Fibroblast of mammary gland (primary cell): Measurements from ENCODE around the gene CSF1R.

Experiments
- DNase-seq: peaks from one replicate; pipeline ENCODE4 v3.0.0-alpha.2; 2010; ENCODE audit warnings: low read depth
- H3K4me3 ChIP-seq: 2 replicates; pipeline ENCODE4 v1.5.1; 2011; ENCODE audit warnings: low read depth, mild to moderate bottlenecking, low read length, moderate library complexity; ENCODE audit not compliant: control insufficient read depth
- TF ChIP-seq, protein P1 (sequence below): conservative IDR thresholded peaks from 2 replicates; pipeline ENCODE4 v1.5.1; 2011; ENCODE audit warnings: low read depth, low read length, inconsistent platforms; ENCODE audit not compliant: control insufficient read depth, insufficient read depth

Gene CSF1R

DNA sequence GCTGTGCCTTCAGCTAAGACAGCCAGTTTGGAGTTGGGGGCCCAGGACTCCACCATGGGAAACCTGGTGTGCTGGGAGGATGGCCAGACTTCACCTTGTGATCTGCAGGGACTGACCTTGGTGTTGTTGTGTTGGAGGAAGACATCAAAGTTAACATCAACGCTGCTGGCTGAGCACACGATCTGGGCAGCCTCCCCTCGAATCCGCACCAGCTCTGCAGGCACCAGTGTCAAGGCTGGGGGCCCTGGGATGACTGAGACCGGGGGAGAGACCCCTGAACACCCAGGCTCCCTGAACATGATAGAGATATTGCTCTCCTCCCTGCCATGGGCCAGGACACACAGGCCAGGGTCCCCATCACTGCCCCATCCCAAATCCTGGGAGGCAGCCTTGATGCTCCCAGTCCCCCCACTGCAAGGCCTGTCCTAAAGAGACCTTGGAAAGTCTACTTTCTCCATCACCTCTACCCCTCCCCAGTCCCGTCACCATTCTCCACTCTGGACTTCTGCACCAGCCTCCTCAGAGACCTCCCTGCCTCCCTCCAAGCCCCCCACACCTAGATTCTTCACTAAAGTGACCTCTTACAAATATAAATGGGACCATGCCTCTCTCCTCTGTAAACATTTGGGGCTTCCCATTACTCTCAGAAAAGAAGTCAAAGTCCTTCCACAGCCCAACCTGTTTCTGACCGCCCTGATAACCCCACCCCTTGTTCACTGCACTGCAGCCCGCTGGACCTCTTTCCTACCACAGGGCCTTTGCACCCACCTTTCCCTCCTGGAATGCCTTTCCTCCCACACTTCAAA is 8.2 kb downstream of the CSF1R start:
- no peak overlapping the region for H3K4me3 ChIP-seq
- DNase-seq, result no peak
- TF ChIP-seq, protein P1, sequence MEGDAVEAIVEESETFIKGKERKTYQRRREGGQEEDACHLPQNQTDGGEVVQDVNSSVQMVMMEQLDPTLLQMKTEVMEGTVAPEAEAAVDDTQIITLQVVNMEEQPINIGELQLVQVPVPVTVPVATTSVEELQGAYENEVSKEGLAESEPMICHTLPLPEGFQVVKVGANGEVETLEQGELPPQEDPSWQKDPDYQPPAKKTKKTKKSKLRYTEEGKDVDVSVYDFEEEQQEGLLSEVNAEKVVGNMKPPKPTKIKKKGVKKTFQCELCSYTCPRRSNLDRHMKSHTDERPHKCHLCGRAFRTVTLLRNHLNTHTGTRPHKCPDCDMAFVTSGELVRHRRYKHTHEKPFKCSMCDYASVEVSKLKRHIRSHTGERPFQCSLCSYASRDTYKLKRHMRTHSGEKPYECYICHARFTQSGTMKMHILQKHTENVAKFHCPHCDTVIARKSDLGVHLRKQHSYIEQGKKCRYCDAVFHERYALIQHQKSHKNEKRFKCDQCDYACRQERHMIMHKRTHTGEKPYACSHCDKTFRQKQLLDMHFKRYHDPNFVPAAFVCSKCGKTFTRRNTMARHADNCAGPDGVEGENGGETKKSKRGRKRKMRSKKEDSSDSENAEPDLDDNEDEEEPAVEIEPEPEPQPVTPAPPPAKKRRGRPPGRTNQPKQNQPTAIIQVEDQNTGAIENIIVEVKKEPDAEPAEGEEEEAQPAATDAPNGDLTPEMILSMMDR, result no peak

DNA sequence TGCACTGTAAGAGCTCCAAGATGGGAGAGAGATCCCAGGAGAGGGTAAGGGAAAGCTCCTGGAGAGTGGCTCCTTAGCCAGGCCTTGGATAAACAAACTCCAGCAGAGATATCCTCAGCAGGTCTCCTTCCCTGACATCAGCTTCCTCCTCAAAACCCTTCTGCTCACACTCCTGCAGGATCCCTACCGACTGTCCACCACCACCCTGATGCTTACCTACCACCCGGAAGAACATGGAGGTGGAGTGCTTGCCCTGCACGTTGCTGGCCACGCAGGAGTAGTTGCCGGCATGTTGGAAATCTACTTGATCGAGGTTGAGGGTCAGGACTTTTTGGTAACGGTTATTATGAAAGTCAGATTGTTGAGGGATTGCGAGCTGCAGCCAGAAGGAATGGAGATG is 9.3 kb downstream of the CSF1R start:
- H3K4me3 ChIP-seq, result no peak overlapping the region
- TF ChIP-seq, protein P1, result no peak
- no peak for DNase-seq

GRCh38 chr5:150075806-150076205 is 10.5 kb downstream of the CSF1R start:
- DNase-seq, result no peak
- TF ChIP-seq, protein P1, result no peak

DNA sequence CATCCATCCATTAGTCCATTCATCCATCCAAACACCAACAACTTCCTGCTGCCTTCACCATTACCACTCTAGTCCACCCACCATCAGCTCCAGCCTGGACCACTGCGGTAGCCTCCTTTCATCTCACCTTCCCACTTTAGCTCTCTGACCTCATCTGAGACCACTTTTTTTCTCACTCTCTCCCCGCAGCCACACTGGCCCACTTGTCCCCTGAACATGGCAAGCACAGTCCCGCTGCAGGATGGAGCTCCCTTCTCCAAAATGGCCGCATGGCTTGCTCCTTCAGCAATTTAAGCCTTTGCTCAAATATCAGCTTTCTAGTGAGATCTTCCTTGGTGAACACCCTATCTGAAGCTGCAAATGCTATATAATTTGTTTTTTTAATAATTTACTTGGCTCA is 11.1 kb downstream of the CSF1R start:
- TF ChIP-seq, protein P1, result no peak
- H3K4me3 ChIP-seq, result no peak overlapping the region
- no peak for DNase-seq

More at GRCh38 chr5:150075806-150076205, 10.5 kb downstream of the CSF1R start:
- no peak overlapping the region for H3K4me3 ChIP-seq

GRCh38 chr5:150073677-150074076 is 12.7 kb downstream of the CSF1R start:
- no peak overlapping the region for H3K4me3 ChIP-seq
- TF ChIP-seq, protein P1, result no peak
- no peak for DNase-seq

DNA sequence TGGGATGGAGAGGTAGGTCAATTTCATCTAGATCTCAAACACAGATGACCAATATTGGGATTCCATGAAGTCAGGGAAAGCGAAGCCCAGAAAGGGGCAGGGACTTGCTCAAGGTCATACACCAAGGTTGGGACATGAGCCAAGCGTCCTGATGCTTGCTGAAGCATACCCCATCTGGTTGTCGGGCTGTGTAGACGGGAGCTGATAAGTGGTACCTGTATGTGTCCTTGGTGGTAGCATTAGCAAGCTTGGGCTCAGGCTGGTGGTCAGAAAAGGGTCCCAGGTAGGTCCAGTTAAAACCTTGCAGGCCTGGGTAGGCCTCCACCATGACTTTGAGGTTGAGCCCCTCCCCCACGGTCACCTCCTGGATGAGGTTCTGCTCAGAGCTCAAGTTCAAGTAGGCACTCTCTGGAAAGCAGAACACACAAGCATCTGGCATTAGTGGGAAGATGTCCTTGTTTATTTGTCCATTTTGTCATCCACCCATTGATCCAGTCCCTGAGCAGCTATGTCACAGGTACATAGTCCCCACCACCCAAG is 13.2 kb downstream of the CSF1R start:
- DNase-seq, result no peak
- TF ChIP-seq, protein P1, result no peak
- H3K4me3 ChIP-seq, result no peak overlapping the region

DNA sequence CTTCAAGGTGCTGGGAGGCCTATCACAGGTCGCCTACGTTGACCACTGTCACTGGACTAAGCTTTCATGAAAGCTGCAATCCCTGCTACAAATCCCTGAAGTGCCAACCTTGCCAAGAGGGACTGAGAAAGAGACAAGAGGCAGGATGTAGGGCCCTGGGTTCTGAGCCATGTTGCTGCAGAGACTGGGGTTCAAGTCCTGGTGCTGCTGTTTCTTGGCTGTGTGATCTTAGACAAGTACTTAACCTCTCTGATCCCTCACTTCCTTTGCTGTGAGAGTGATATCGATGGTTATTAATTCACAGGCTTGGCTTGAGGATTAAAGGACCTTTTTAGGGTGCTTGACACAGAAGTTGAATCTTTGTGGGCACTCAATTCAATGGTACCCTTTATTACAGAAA is 15.5 kb downstream of the CSF1R start:
- TF ChIP-seq, protein P1, result no peak
- H3K4me3 ChIP-seq, result no peak overlapping the region
- DNase-seq, result no peak
